ENCODE results near the gene CRISP2.

GRCh38 chr6:49645139-49645538 lies 68.2 kb downstream of the CRISP2 start:
- TF ChIP-seq CTCF (IDR thresholded peaks at IDR 0.05) (no peak), POLR2A (IDR thresholded peaks at IDR 0.05) (no peak)

Data from Peyer's patch (tissue), 4 donors.